Measurements from ENCODE around the gene TMOD3.

Gene TMOD3

GRCh38 chr15:51803965-51804364, 25.5 kb upstream of the TMOD3 start:
- TF ChIP-seq, protein P1, sequence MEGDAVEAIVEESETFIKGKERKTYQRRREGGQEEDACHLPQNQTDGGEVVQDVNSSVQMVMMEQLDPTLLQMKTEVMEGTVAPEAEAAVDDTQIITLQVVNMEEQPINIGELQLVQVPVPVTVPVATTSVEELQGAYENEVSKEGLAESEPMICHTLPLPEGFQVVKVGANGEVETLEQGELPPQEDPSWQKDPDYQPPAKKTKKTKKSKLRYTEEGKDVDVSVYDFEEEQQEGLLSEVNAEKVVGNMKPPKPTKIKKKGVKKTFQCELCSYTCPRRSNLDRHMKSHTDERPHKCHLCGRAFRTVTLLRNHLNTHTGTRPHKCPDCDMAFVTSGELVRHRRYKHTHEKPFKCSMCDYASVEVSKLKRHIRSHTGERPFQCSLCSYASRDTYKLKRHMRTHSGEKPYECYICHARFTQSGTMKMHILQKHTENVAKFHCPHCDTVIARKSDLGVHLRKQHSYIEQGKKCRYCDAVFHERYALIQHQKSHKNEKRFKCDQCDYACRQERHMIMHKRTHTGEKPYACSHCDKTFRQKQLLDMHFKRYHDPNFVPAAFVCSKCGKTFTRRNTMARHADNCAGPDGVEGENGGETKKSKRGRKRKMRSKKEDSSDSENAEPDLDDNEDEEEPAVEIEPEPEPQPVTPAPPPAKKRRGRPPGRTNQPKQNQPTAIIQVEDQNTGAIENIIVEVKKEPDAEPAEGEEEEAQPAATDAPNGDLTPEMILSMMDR (IDR thresholded peaks at IDR 0.05; ENCODE audit: insufficient read depth, missing control alignments), result no peak
- no peak for DNase-seq (ENCODE audit: insufficient read length, low spot score)
- FAIRE-seq, result no peak

GRCh38 chr15:51806123-51806522, 23.3 kb upstream of the TMOD3 start:
- DNase-seq (ENCODE audit: insufficient read length, low spot score), result no peak
- TF ChIP-seq, protein P1 (IDR thresholded peaks at IDR 0.05; ENCODE audit: insufficient read depth, missing control alignments), result no peak
- no peak for FAIRE-seq

- TF ChIP-seq, protein P1 (IDR thresholded peaks at IDR 0.05; ENCODE audit: insufficient read depth, missing control alignments), result no peak
- FAIRE-seq (no peak), DNase-seq (ENCODE audit: insufficient read length, low spot score) (no peak)
Measured at GRCh38 chr15:51809457-51809856, 20.0 kb upstream of the TMOD3 start.

DNA sequence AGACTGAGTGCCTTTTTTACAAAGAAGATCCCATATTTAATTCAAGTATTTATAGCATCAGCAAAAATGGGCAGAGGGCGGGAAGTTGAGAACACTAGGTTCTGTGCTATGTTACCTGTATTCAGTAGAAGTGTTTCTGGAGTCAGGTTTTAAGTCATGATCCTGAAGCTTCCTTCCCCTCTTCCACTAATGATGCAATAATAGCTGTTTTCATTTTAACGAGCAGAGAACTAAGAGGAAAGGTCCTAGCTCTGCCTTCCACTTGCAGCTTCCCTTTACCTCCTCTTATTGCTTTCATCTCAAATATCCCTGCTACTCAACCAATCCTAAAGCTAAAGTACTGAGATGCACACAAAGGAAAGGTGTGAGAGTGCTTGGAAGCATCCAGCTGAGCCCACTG, 16.9 kb upstream of the TMOD3 start:
- no peak for FAIRE-seq
- TF ChIP-seq, protein P1 (IDR thresholded peaks at IDR 0.05; ENCODE audit: insufficient read depth, missing control alignments), result no peak

GRCh38 chr15:51814606-51815005, 14.8 kb upstream of the TMOD3 start:
- DNase-seq (ENCODE audit: insufficient read length, low spot score), result no peak
- TF ChIP-seq, protein P1 (IDR thresholded peaks at IDR 0.05; ENCODE audit: insufficient read depth, missing control alignments), result no peak
- FAIRE-seq, result no peak

More for the DNA sequence above, 16.9 kb upstream of the TMOD3 start:
- no peak for DNase-seq (ENCODE audit: insufficient read length, low spot score)

DNA sequence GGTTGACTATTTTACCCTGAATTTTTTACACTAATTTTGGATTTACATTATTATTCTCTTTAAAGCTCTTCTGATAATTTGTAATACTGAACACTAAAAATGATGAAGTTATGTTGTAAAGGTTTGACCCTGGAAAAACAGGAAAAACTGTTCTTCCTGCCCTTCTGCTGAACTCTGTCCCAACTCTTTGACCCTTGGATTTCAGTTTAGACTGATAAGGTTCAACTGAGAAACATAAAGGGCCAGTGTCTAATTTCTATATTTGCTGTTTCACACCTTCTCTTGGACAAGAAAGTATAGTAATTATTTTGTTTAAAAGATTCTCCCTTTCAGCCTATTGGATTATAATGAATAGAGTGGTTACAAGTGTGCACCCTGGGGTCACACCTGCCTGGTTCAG, 12.8 kb upstream of the TMOD3 start:
- FAIRE-seq (no peak), DNase-seq (ENCODE audit: insufficient read length, low spot score) (no peak)
- TF ChIP-seq, protein P1 (IDR thresholded peaks at IDR 0.05; ENCODE audit: insufficient read depth, missing control alignments), result no peak

DNA sequence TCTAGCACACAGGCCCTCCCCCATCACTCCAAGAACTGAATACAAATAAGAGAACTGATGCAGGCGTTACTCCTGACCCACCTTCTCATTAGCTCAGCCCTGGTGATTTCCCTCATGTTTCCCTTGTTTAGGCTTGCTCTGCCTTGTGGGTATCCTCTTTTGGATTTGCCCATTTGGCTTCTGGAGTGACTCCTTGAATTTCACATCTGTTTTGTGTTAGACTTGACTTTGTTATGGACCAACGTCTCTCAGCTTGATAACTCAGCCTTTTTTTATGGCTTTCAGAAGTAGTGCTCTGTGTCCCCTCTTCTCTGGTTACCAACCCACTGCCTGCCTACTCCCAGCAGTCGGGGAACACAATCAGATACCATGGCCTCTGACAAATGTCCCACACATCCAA, 11.3 kb upstream of the TMOD3 start:
- no peak for FAIRE-seq
- DNase-seq (ENCODE audit: insufficient read length, low spot score), result no peak
- TF ChIP-seq, protein P1 (IDR thresholded peaks at IDR 0.05; ENCODE audit: insufficient read depth, missing control alignments), result no peak

Measured in D721Med (cell line).